Measurements from ENCODE around the gene ELK4. TPM values are rescaled to one million over a fixed set of nuclear protein-coding genes. Genes with fewer than 3 reads are reported as not detected.

ELK4 gene
- total and polyA plus RNA-seq, 2 of the 8 experiments (the other 6 are each of a cell fraction or from before 2014, with no cell fraction given) = 2.9 to 26.3 TPM

DNA sequence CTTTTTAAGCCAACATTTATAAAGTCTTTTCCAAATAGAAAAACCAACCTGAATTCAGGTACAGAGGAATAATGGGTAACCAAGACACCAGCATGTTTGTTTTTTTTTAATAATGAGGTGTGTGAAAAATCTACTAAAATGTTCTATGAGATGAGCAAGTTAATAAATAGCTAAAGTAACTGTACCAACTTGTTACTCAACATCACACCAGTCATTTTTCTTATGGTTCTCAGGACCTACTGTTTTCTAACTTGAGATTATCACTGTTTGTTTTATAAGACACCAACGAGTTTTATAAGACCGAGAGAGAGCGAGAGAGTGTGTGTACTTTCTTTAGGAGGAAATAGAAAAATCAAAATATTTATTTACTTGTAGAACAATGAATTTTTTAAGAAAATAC lies 12.4 kb downstream of the ELK4 start (continued):
- TF ChIP-seq SAP30 (IDR thresholded peaks at IDR 0.05; ENCODE audit: insufficient read depth, insufficient replicate concordance, low read length) (no peak), EGR1 (IDR thresholded peaks at IDR 0.05; ENCODE audit: borderline replicate concordance, low read depth, low read length) (no peak)
